H1 (cell line): ENCODE measurements around the gene USP6. TPM values are rescaled to one million over a fixed set of nuclear protein-coding genes. Genes with fewer than 3 reads are reported as not detected.
A peak's percentile ranks its signal among the peaks of the same experiment; 100 is the strongest.

Source experiments
- CTCF ChIA-PET: fragments of 300-600 bp; sonication (Branson Sonifier 250); formaldehyde crosslinking; loops from one replicate; lab custom pipeline; 2021; ENCODE audit not compliant: partially characterized antibody; lab: Charles Lee
- POLR2A ChIA-PET: fragments of 300-600 bp; sonication (Branson Sonifier 250); formaldehyde crosslinking; loops from one replicate; lab custom pipeline; 2021; ENCODE audit warnings: inconsistent platforms; ENCODE audit not compliant: partially characterized antibody; lab: Charles Lee
- DNase-seq, 2 experiments: peaks; one replicate each; pipeline versions ENCODE4 v3.0.0 to v3.0.0-alpha.2; 2010 to 2022; ENCODE audit warnings: low spot score in 2 of 2, low read depth in 1 of 2, mixed read lengths in 1 of 2
- FAIRE-seq: peaks from 2 replicates; lab custom pipeline; 2011; peaks lifted over from hg19 to GRCh38; lab: Jason Lieb, UNC
- H2AFZ ChIP-seq: 2 replicates; pipeline ENCODE4 v1.8.1; 2012; ENCODE audit warnings: low read length, inconsistent platforms
- H2AK5ac ChIP-seq: 2 replicates; pipeline ENCODE4 v1.6.1; 2013; ENCODE audit warnings: low read depth, low read length
- H2BK120ac ChIP-seq: replicated peaks from 2 replicates; pipeline ENCODE3; 2013; ENCODE audit warnings: low read depth, low read length, inconsistent platforms
- H2BK12ac ChIP-seq: 2 replicates; pipeline ENCODE4 v1.6.1; 2013; ENCODE audit warnings: low read depth, low read length
- H2BK15ac ChIP-seq: 2 replicates; pipeline ENCODE4 v1.6.1; 2013; ENCODE audit warnings: low read length
- H2BK20ac ChIP-seq: 2 replicates; pipeline ENCODE4 v1.6.1; 2013; ENCODE audit warnings: low read length
- H2BK5ac ChIP-seq: 2 replicates; pipeline ENCODE4 v1.6.1; 2013; ENCODE audit warnings: low read depth, low read length
- H3K14ac ChIP-seq: 2 replicates; pipeline ENCODE4 v1.6.1; 2013; ENCODE audit warnings: inconsistent platforms; ENCODE audit not compliant: insufficient read length
- H3K18ac ChIP-seq: 2 replicates; pipeline ENCODE4 v1.6.1; 2013; ENCODE audit warnings: low read length; ENCODE audit errors: extremely low read depth
- H3K23ac ChIP-seq: 2 replicates; pipeline ENCODE4 v1.6.1; 2013; ENCODE audit warnings: inconsistent platforms; ENCODE audit not compliant: insufficient read length
- H3K23me2 ChIP-seq: 2 replicates; pipeline ENCODE4 v1.6.1; 2013; ENCODE audit warnings: low read depth, low read length
- H3K27ac ChIP-seq: 2 replicates; pipeline ENCODE4 v1.6.1; 2011; ENCODE audit warnings: low read depth, low read length, inconsistent platforms
- H3K27me3 ChIP-seq, 4 experiments: replicated peaks in 1 of 4; 1 replicate in 1 of 4; 2 replicates in 3 of 4; pipeline versions ENCODE4 v1.6.1 to v1.8.1; 2011 to 2013; ENCODE audit warnings: low read length in 3 of 4, mild to moderate bottlenecking in 3 of 4, inconsistent platforms in 2 of 4, mixed read lengths in 2 of 4, moderate library complexity in 1 of 4; ENCODE audit not compliant: control insufficient read depth in 3 of 4, insufficient read depth in 3 of 4; ENCODE audit errors: extremely low read depth in 1 of 4
- H3K36me3 ChIP-seq, 4 experiments: 2 replicates each; pipeline versions ENCODE4 v1.6.1 to v1.8.1; 2011 to 2013; ENCODE audit warnings: mild to moderate bottlenecking in 4 of 4, low read length in 3 of 4, moderate library complexity in 2 of 4, control low read depth in 1 of 4, inconsistent platforms in 1 of 4; ENCODE audit not compliant: insufficient read depth in 4 of 4, control insufficient read depth in 2 of 4
- H3K4ac ChIP-seq: replicated peaks from 2 replicates; pipeline ENCODE3; 2013; ENCODE audit warnings: low read length, low read depth, mixed read lengths, inconsistent platforms; ENCODE audit not compliant: insufficient read length
- H3K4me1 ChIP-seq, 4 experiments: replicated peaks in 1 of 4; 1 replicate in 1 of 4; 2 replicates in 3 of 4; pipeline versions ENCODE4 v1.6.1 to v1.8.1; 2011 to 2013; ENCODE audit warnings: low read length in 3 of 4, inconsistent platforms in 2 of 4, mixed read lengths in 1 of 4; ENCODE audit not compliant: insufficient read depth in 4 of 4, control insufficient read depth in 3 of 4
- H3K4me2 ChIP-seq, 2 experiments: 2 replicates each; pipeline versions ENCODE4 v1.6.1 to v1.8.1; 2011 to 2013; ENCODE audit warnings: low read depth in 2 of 2, low read length in 2 of 2, control low read depth in 1 of 2, inconsistent platforms in 1 of 2, mild to moderate bottlenecking in 1 of 2; ENCODE audit not compliant: insufficient read depth in 1 of 2
- H3K4me3 ChIP-seq, 4 experiments: fragments of 200-600, 300-600 bp in 1 of 4; sonication (generic), shearing (Covaris generic), sonication (Bioruptor Twin) in 1 of 4; 2 replicates each; pipeline versions ENCODE4 v1.5.1 to v1.8.1; 2011 to 2016; ENCODE audit warnings: low read length in 4 of 4, low read depth in 3 of 4, control low read depth in 2 of 4, inconsistent platforms in 2 of 4, mild to moderate bottlenecking in 2 of 4, mixed read lengths in 1 of 4, moderate library complexity in 1 of 4; ENCODE audit not compliant: insufficient read depth in 2 of 4; ENCODE audit errors: extremely low read depth in 1 of 4
- H3K56ac ChIP-seq: replicated peaks from 2 replicates; pipeline ENCODE3; 2013; ENCODE audit warnings: low read depth, mild to moderate bottlenecking, mixed read lengths, low read length, inconsistent platforms; ENCODE audit not compliant: insufficient read length
- H3K79me1 ChIP-seq: 2 replicates; pipeline ENCODE4 v1.6.1; 2013; ENCODE audit warnings: low read depth, low read length, control low read depth
- H3K79me2 ChIP-seq, 2 experiments: 2 replicates each; pipeline versions ENCODE4 v1.6.1 to v1.8.1; 2012 to 2013; ENCODE audit warnings: low read length in 2 of 2, mild to moderate bottlenecking in 2 of 2, inconsistent platforms in 1 of 2; ENCODE audit not compliant: insufficient read depth in 2 of 2, control insufficient read depth in 1 of 2
- H3K9ac ChIP-seq, 4 experiments: replicated peaks in 1 of 4; 1 replicate in 1 of 4; 2 replicates in 3 of 4; pipeline versions ENCODE4 v1.6.1 to v1.8.1; 2011 to 2013; ENCODE audit warnings: low read depth in 3 of 4, low read length in 3 of 4, control low read depth in 2 of 4, mild to moderate bottlenecking in 2 of 4, moderate library complexity in 2 of 4, inconsistent platforms in 1 of 4; ENCODE audit errors: extremely low read depth in 1 of 4
- H3K9me3 ChIP-seq, 2 experiments: 2 replicates each; pipeline versions ENCODE4 v1.6.1 to v1.8.1; 2012 to 2013; ENCODE audit warnings: mild to moderate bottlenecking in 2 of 2, moderate library complexity in 2 of 2, control low read depth in 1 of 2, inconsistent platforms in 1 of 2, low read depth in 1 of 2, low read length in 1 of 2, mixed read lengths in 1 of 2; ENCODE audit not compliant: insufficient read depth in 2 of 2
- H4K20me1 ChIP-seq, 2 experiments: replicated peaks in 1 of 2; 2 replicates each; pipeline versions ENCODE3 to v1.8.1; 2011 to 2013; ENCODE audit warnings: inconsistent platforms in 2 of 2, low read length in 2 of 2, mild to moderate bottlenecking in 1 of 2; ENCODE audit not compliant: insufficient read depth in 2 of 2, control insufficient read depth in 1 of 2
- H4K5ac ChIP-seq: 2 replicates; pipeline ENCODE4 v1.6.1; 2013; ENCODE audit warnings: low read length, low read depth, mixed read lengths, inconsistent platforms; ENCODE audit not compliant: insufficient read length
- H4K8ac ChIP-seq: 2 replicates; pipeline ENCODE4 v1.8.0; 2013; ENCODE audit warnings: mild to moderate bottlenecking, moderate library complexity, low read length, inconsistent platforms; ENCODE audit not compliant: insufficient read depth; ENCODE audit errors: extremely low read depth
- H4K91ac ChIP-seq: replicated peaks from 2 replicates; pipeline ENCODE3; 2013; ENCODE audit warnings: low read length, mixed read lengths, inconsistent platforms; ENCODE audit not compliant: insufficient read length
- ASH2L ChIP-seq: fragments of 200-600, 300-600 bp; sonication (generic); IDR thresholded peaks from one replicate; pipeline ENCODE4 v1.7.1; 2017; ENCODE audit warnings: low read length
- CHD1 ChIP-seq: IDR thresholded peaks from 2 replicates; pipeline ENCODE4 v1.6.1; 2012; ENCODE audit warnings: low read depth, low read length, improper control_type of control experiment
- CREB1 ChIP-seq: IDR thresholded peaks from 2 replicates; pipeline ENCODE4 v1.6.1; 2012; ENCODE audit warnings: inconsistent platforms
- CTBP2 ChIP-seq: IDR thresholded peaks from 2 replicates; pipeline ENCODE4 v1.7.0; 2011; ENCODE audit warnings: borderline replicate concordance, mild to moderate bottlenecking, moderate library complexity, mixed read lengths, low read length; ENCODE audit not compliant: insufficient read depth, insufficient read length
- EP300 ChIP-seq, 2 experiments: IDR thresholded peaks; 1 replicate in 1 of 2; 2 replicates in 1 of 2; pipeline ENCODE4 v1.6.1; 2011 to 2012; ENCODE audit warnings: low read depth in 2 of 2, low read length in 2 of 2, mild to moderate bottlenecking in 2 of 2, borderline replicate concordance in 1 of 2, inconsistent platforms in 1 of 2, moderate library complexity in 1 of 2
- KDM1A ChIP-seq: fragments of 200-600, 300-600 bp; sonication (generic); IDR thresholded peaks from 2 replicates; pipeline ENCODE4 v1.7.1; 2016; ENCODE audit warnings: mild to moderate bottlenecking, low read length, borderline replicate concordance
- KDM5A ChIP-seq: fragments of 200-600 bp; IDR thresholded peaks from 2 replicates; pipeline ENCODE4 v1.7.1; 2012; ENCODE audit warnings: mild to moderate bottlenecking, low read length, inconsistent platforms, mixed read lengths
- RFX5 ChIP-seq: IDR thresholded peaks from 2 replicates; pipeline ENCODE4 v1.6.1; 2011; ENCODE audit warnings: low read depth, low read length, improper control_type of control experiment, borderline replicate concordance
- SAP30 ChIP-seq: fragments of 300-600 bp; sonication (generic); IDR thresholded peaks from 2 replicates; pipeline ENCODE4 v1.7.1; 2012; ENCODE audit warnings: low read length, moderate library complexity, mild to moderate bottlenecking, inconsistent platforms; ENCODE audit not compliant: insufficient read depth, insufficient replicate concordance
- SIRT6 ChIP-seq: IDR thresholded peaks from one replicate; pipeline ENCODE4 v1.7.1; 2012; ENCODE audit warnings: low read length, inconsistent platforms
- SP1 ChIP-seq: IDR thresholded peaks from 2 replicates; pipeline ENCODE4 v1.6.1; 2011; ENCODE audit warnings: low read depth, low read length
- SUZ12 ChIP-seq: fragments of 200-600 bp; sonication (generic); IDR thresholded peaks from 2 replicates; pipeline ENCODE4 v1.6.1; 2012; ENCODE audit warnings: mild to moderate bottlenecking, inconsistent platforms, low read length, moderate library complexity, mixed read lengths
- WGBS, 2 experiments: shearing (Covaris generic) in 1 of 2; methylation state at CpG; one replicate each; pipeline versions ENCODE4 v1.1.6 to v1.1.7; 2013 to 2015; ENCODE audit warnings: low lambda C conversion rate in 2 of 2, mixed read lengths in 2 of 2, inconsistent platforms in 1 of 2, low coverage in 1 of 2, missing lambda C conversion rate in 1 of 2; ENCODE audit not compliant: insufficient replicate concordance in 2 of 2, insufficient coverage in 1 of 2, insufficient read length in 1 of 2; ENCODE audit errors: extremely low coverage in 1 of 2, missing lambda C conversion rate in 1 of 2; 5-methylcytosine and 5-hydroxymethylcytosine counted together
- polyA plus RNA-seq, 7 experiments: library from polyadenylated mRNA; depleted of rRNA in 3 of 7; stranded (reverse) in 5 of 7; unstranded in 2 of 7; fragments of >200 nt in 5 of 7; fragments of 200-250 nt in 2 of 7; gene quantifications; 1 replicate in 5 of 7; 2 replicates in 1 of 7; 4 replicates in 1 of 7; pipeline versions ENCODE4 v1.2.1 to v1.2.3, GENCODE V29; 2011 to 2013; ENCODE audit warnings: missing spikeins in 2 of 7, mixed read lengths in 2 of 7
- total RNA-seq: library from RNA; stranded (reverse); fragmentation: NEBNext Ultra II Directional; extraction: Animal tissue kit (Norgen Biotek cat#: 25700); gene quantifications from 2 replicates; pipeline ENCODE4 v1.2.1, GENCODE V29; 2021

USP6 gene
- total and polyA plus RNA-seq, 2 of the 8 experiments (the other 6 are each of a cell fraction or from before 2014, with no cell fraction given), result 0.08 to 0.32 TPM

DNA sequence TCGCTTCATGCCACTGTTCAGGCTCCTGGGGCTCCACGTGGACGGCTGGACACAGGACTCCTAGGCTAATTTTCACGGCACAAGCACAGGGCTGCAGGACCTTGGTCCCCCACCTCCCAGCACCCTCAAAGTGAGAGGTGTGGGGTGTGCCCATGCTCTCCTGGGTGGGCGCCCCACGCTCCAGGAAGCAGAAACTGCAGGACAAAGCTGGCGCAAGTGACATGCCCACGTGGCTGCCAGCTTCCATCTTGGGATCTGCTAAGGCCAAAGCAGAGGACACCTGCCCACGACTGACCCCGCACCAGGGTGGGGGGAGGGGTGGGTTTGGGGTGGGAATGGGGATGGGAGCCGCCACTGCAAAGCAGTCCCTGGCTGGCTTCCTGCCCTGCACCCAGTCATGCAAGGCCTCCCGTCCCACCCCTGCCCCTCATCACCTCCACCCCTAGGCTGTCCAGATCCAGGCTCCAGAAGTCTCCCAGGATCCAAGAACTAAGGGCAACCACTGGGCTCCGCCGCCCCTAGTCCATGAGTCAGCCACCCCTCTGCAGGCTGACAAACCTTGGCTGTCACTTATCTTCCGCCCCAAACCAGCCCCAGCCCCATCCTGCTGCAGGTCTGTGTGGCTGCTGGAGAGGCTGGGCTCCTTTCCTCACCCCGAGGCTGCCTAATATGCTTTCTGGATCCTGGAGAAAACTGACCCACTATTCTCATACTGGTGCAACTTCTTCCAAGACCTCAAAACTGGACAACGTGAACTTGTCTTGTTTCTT lies 11.1 kb downstream of the USP6 start:
- Histone ChIP-seq H4K8ac (no peak overlapping the region), H3K4me1 (peaks cover 0 to 5% (median 2%) of the 10 kb centered on the region in 4 experiments; a peak in 3 of 7 replicates), H3K79me1 (no peaks in the 10 kb centered on the region; the same call in 1 of the 2 replicates), H4K20me1 (no peaks in the 10 kb centered on the region), H2AFZ (no peak overlapping the region), H2BK5ac (no peak overlapping the region), H2BK120ac (no peak overlapping the region), H2BK15ac (no peak overlapping the region), H3K9me3 (no peaks in the 10 kb centered on the region; a peak in 1 of 4 replicates), H3K4ac (no peak overlapping the region), H3K4me3 (no peak overlapping the region), H3K18ac (no peak overlapping the region), H2AK5ac (no peak overlapping the region), H3K27me3 (peaks cover 0 to 21% (median 10%) of the 10 kb centered on the region in 4 experiments; a peak in 5 of 7 replicates), H3K79me2 (no peaks in the 10 kb centered on the region), H3K23me2 (peaks cover 5% of the 10 kb centered on the region; the same call in 1 of the 2 replicates), H3K4me2 (no peak overlapping the region), H3K23ac (no peak overlapping the region), H3K36me3 (no peaks in the 10 kb centered on the region), H3K56ac (no peak overlapping the region), H4K91ac (no peak overlapping the region), H4K5ac (no peak overlapping the region), H3K9ac (no peak overlapping the region), H2BK12ac (no peak overlapping the region), H3K14ac (no peak overlapping the region), H3K27ac (no peak overlapping the region), H2BK20ac (no peak overlapping the region)
- DNase-seq (peak in 1 of 2 experiments; percentile 24), FAIRE-seq (no peak)
- 74% methylated on average over 13 of the region's 17 CpGs; no CpG with 5 or more reads in 1 of the 2 experiments for WGBS, 2 experiments
- ChIA-PET POLR2A (interaction anchor here (1.6 kb wide), 1 partner anchor 15 kb away, joined by 5 read pairs; the partner anchor contains the start of gene ZNF232), CTCF (interaction anchor here (0.5 kb wide), 1 partner anchor 115 kb away, joined by 6 read pairs; no protein-coding TSS in a partner anchor)
- TF ChIP-seq RFX5 (no peak), CREB1 (no peak), CHD1 (no peak), ASH2L (no peak), EP300 (IDR thresholded peaks at IDR 0.05; ENCODE audit: borderline replicate concordance in 1 of 2, low read depth in 2 of 2, low read length in 2 of 2) (no peak), CTBP2 (no peak), SUZ12 (no peak), KDM1A (no peak), KDM5A (no peak), SAP30 (no peak), SIRT6 (no peak), SP1 (no peak)
